H9 (cell line): ENCODE measurements around the gene RBM33. TPM values are rescaled to one million over a fixed set of nuclear protein-coding genes. Genes with fewer than 3 reads are reported as not detected.

Source experiments
- DNase-seq: peaks from one replicate; pipeline ENCODE4 v3.0.0-alpha.2; 2017
- H2AFZ ChIP-seq: one replicate; pipeline ENCODE4 v1.6.1; 2013; ENCODE audit warnings: mild to moderate bottlenecking, low read length, control low read depth, moderate library complexity
- H2AK5ac ChIP-seq: 2 replicates; pipeline ENCODE4 v1.6.1; 2013; ENCODE audit warnings: low read length, control low read depth, mixed read lengths; ENCODE audit not compliant: insufficient read length
- H2BK120ac ChIP-seq: one replicate; pipeline ENCODE4 v1.6.1; 2013; ENCODE audit warnings: low read depth, mild to moderate bottlenecking, low read length, control low read depth, inconsistent platforms; ENCODE audit not compliant: poor library complexity, severe bottlenecking
- H2BK12ac ChIP-seq: 2 replicates; pipeline ENCODE4 v1.6.1; 2013; ENCODE audit warnings: low read length, control low read depth, mixed read lengths, low read depth; ENCODE audit not compliant: insufficient read length
- H2BK15ac ChIP-seq: 2 replicates; pipeline ENCODE4 v1.6.1; 2013; ENCODE audit warnings: low read depth, low read length, control low read depth
- H2BK20ac ChIP-seq: one replicate; pipeline ENCODE4 v1.6.1; 2013; ENCODE audit warnings: low read depth, mild to moderate bottlenecking, low read length, control low read depth, inconsistent platforms; ENCODE audit not compliant: poor library complexity, severe bottlenecking
- H2BK5ac ChIP-seq: 2 replicates; pipeline ENCODE4 v1.6.1; 2013; ENCODE audit warnings: low read length, control low read depth, mixed read lengths; ENCODE audit not compliant: insufficient read length
- H3K14ac ChIP-seq: 2 replicates; pipeline ENCODE4 v1.6.1; 2013; ENCODE audit warnings: low read length, control low read depth; ENCODE audit not compliant: insufficient read depth
- H3K18ac ChIP-seq: 2 replicates; pipeline ENCODE4 v1.6.1; 2013; ENCODE audit warnings: low read depth, mild to moderate bottlenecking, mixed read lengths, low read length, control low read depth; ENCODE audit not compliant: insufficient read length
- H3K23ac ChIP-seq: 2 replicates; pipeline ENCODE4 v1.6.1; 2013; ENCODE audit warnings: low read length, control low read depth, mixed read lengths, low read depth; ENCODE audit not compliant: insufficient read length
- H3K23me2 ChIP-seq: 2 replicates; pipeline ENCODE4 v1.6.1; 2013; ENCODE audit warnings: low read depth, mild to moderate bottlenecking, mixed read lengths, low read length, control low read depth; ENCODE audit not compliant: insufficient read length, poor library complexity, severe bottlenecking
- H3K27ac ChIP-seq: 2 replicates; pipeline ENCODE4 v1.5.1; 2013; ENCODE audit warnings: low read length, control low read depth, mixed read lengths, low read depth; ENCODE audit not compliant: insufficient read length
- H3K27me3 ChIP-seq: 2 replicates; pipeline ENCODE4 v1.6.1; 2013; ENCODE audit warnings: low read length, control low read depth, inconsistent platforms; ENCODE audit not compliant: insufficient read depth
- H3K4ac ChIP-seq: 2 replicates; pipeline ENCODE4 v1.6.1; 2013; ENCODE audit warnings: low read depth, mild to moderate bottlenecking, control low read depth, inconsistent platforms, low read length, moderate library complexity
- H3K4me1 ChIP-seq: 2 replicates; pipeline ENCODE4 v1.6.1; 2013; ENCODE audit warnings: low read length, control low read depth, inconsistent platforms; ENCODE audit not compliant: insufficient read depth
- H3K4me2 ChIP-seq: 2 replicates; pipeline ENCODE4 v1.6.1; 2013; ENCODE audit warnings: low read length, control low read depth, mixed read lengths; ENCODE audit not compliant: insufficient read length, insufficient read depth
- H3K56ac ChIP-seq: 2 replicates; pipeline ENCODE4 v1.6.1; 2013; ENCODE audit warnings: low read depth, mild to moderate bottlenecking, mixed read lengths, low read length, control low read depth; ENCODE audit not compliant: insufficient read length
- H3K79me1 ChIP-seq: 2 replicates; pipeline ENCODE4 v1.6.1; 2013; ENCODE audit warnings: low read depth, mild to moderate bottlenecking, moderate library complexity, low read length, control low read depth, inconsistent platforms; ENCODE audit not compliant: insufficient read depth, poor library complexity, severe bottlenecking
- H3K79me2 ChIP-seq: 2 replicates; pipeline ENCODE4 v1.6.1; 2013; ENCODE audit warnings: low read length, control low read depth, inconsistent platforms; ENCODE audit not compliant: insufficient read depth
- H3K9ac ChIP-seq: 2 replicates; pipeline ENCODE4 v1.6.1; 2013; ENCODE audit warnings: low read length, control low read depth, mixed read lengths; ENCODE audit not compliant: insufficient read length; ENCODE audit errors: extremely low read depth
- H3K9me3 ChIP-seq: one replicate; pipeline ENCODE4 v1.6.1; 2013; ENCODE audit warnings: low read depth, low read length, inconsistent platforms; ENCODE audit not compliant: control insufficient read depth
- H3T11ph ChIP-seq: one replicate; pipeline ENCODE4 v1.6.1; 2013; ENCODE audit warnings: mild to moderate bottlenecking, low read length, control low read depth, inconsistent platforms
- H4K20me1 ChIP-seq: one replicate; pipeline ENCODE4 v1.6.1; 2013; ENCODE audit not compliant: control insufficient read depth, insufficient read length, insufficient read depth
- H4K5ac ChIP-seq: 2 replicates; pipeline ENCODE4 v1.6.1; 2013; ENCODE audit warnings: low read depth, mild to moderate bottlenecking, mixed read lengths, low read length, control low read depth; ENCODE audit not compliant: insufficient read length
- H4K8ac ChIP-seq: replicated peaks from 2 replicates; pipeline ENCODE4 v1.6.1; 2013; ENCODE audit warnings: low read length, control low read depth, mixed read lengths, low read depth; ENCODE audit not compliant: insufficient read length
- H4K91ac ChIP-seq: 2 replicates; pipeline ENCODE4 v1.6.1; 2013; ENCODE audit warnings: low read depth, mild to moderate bottlenecking, moderate library complexity, mixed read lengths, low read length, control low read depth; ENCODE audit not compliant: insufficient read length
- H3K27ac Mint-ChIP-seq, 3 experiments: 2 replicates in 2 of 3; 3 replicates in 1 of 3; pipeline ENCODE4 v1.8.0; 2020 to 2021; ENCODE audit warnings: mixed read lengths in 3 of 3, mild to moderate bottlenecking in 1 of 3, moderate library complexity in 1 of 3
- H3K27me3 Mint-ChIP-seq: 2 replicates; pipeline ENCODE4 v1.8.0; 2021; ENCODE audit warnings: low read depth, mild to moderate bottlenecking, moderate library complexity, mixed read lengths
- H3K36me3 Mint-ChIP-seq, 3 experiments: 2 replicates in 2 of 3; 3 replicates in 1 of 3; pipeline ENCODE4 v1.8.0; 2020 to 2021; ENCODE audit warnings: low read depth in 3 of 3, mixed read lengths in 3 of 3; ENCODE audit not compliant: insufficient read depth in 1 of 3
- H3K4me1 Mint-ChIP-seq, 2 experiments: 2 replicates each; pipeline ENCODE4 v1.8.0; 2020; ENCODE audit warnings: mixed read lengths in 2 of 2
- H3K4me3 Mint-ChIP-seq, 2 experiments: 2 replicates in 1 of 2; 3 replicates in 1 of 2; pipeline ENCODE4 v1.8.0; 2020 to 2021; ENCODE audit warnings: mild to moderate bottlenecking in 2 of 2, mixed read lengths in 2 of 2, moderate library complexity in 1 of 2
- H3K9me3 Mint-ChIP-seq, 2 experiments: 2 replicates in 1 of 2; 3 replicates in 1 of 2; pipeline ENCODE4 v1.8.0; 2020; ENCODE audit warnings: mild to moderate bottlenecking in 2 of 2, mixed read lengths in 2 of 2, moderate library complexity in 1 of 2
- WGBS: extraction: QIAGEN DNeasy Blood & Tissue Kit; methylation state at CpG from one replicate; pipeline ENCODE4 v1.1.7; 2013; ENCODE audit warnings: missing lambda C conversion rate, low lambda C conversion rate, mixed read lengths; ENCODE audit not compliant: insufficient read length; ENCODE audit errors: extremely low coverage; 5-methylcytosine and 5-hydroxymethylcytosine counted together
- total RNA-seq: library from RNA; stranded (reverse); gene quantifications from 2 replicates; pipeline ENCODE4 v1.2.1, GENCODE V29; 2021
- TF ChIP-seq, protein P1 (sequence below): fragments of 200-600 bp; sonication (generic); conservative IDR thresholded peaks from 3 replicates; pipeline ENCODE4 v1.8.0; 2021; ENCODE audit warnings: antibody characterized with exemption, mild to moderate bottlenecking

Gene RBM33
- total RNA-seq, 1 experiment from 2014 or later = 71.3 TPM

DNA sequence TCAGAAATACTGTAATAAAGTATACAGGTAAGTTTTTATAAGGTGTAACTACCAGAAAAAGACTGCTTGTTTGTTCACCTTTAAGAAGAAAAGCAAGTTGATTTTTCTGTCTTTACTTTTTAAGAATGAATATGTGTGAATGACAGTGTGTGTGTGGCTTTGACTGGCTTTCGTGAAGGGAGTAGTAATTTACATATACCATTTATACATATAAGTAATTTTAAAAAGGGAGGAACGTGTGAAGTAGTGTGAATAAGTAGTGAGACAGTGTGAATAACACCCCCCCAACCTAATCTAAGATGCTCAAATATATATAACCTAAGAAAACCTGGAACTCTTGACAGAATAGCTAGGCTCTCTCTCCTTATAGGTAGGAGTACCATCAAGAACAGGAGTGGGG, 33.2 kb downstream of the RBM33 start:
- no peak for DNase-seq
- no peak overlapping the region for H2AFZ ChIP-seq
- H2BK5ac ChIP-seq = no peak overlapping the region
- peaks cover 6% of the 10 kb centered on the region for H3K79me1 ChIP-seq
- H2BK20ac ChIP-seq = no peak overlapping the region
- no peaks in the 10 kb centered on the region for H3K27me3 ChIP-seq
- H4K20me1 ChIP-seq = no peaks in the 10 kb centered on the region
- no peak overlapping the region for H3K18ac ChIP-seq
- H3K23me2 ChIP-seq = no peaks in the 10 kb centered on the region
- H3K4me1 ChIP-seq = no peaks in the 10 kb centered on the region; the same call in 1 of the 2 replicates
- H3K79me2 ChIP-seq = no peaks in the 10 kb centered on the region; the same call in 1 of the 2 replicates
- no peak overlapping the region for H2BK120ac ChIP-seq
- Mint-ChIP-seq H3K27me3 (no peaks in the 10 kb centered on the region), H3K36me3 (peaks cover 10 to 38% (median 29%) of the 10 kb centered on the region in 3 experiments; a peak in 6 of 7 replicates), H3K9me3 (no peaks in the 10 kb centered on the region), H3K4me3 (no peak overlapping the region), H3K4me1 (peaks cover 16 to 22% of the 10 kb centered on the region in 2 experiments), H3K27ac (no peak overlapping the region)
- H3K14ac ChIP-seq = no peak overlapping the region
- H3K27ac ChIP-seq = no peak overlapping the region
- no peak overlapping the region for H3K56ac ChIP-seq
- H4K5ac ChIP-seq = no peak overlapping the region
- H3K23ac ChIP-seq = no peak overlapping the region
- TF ChIP-seq, protein P1, sequence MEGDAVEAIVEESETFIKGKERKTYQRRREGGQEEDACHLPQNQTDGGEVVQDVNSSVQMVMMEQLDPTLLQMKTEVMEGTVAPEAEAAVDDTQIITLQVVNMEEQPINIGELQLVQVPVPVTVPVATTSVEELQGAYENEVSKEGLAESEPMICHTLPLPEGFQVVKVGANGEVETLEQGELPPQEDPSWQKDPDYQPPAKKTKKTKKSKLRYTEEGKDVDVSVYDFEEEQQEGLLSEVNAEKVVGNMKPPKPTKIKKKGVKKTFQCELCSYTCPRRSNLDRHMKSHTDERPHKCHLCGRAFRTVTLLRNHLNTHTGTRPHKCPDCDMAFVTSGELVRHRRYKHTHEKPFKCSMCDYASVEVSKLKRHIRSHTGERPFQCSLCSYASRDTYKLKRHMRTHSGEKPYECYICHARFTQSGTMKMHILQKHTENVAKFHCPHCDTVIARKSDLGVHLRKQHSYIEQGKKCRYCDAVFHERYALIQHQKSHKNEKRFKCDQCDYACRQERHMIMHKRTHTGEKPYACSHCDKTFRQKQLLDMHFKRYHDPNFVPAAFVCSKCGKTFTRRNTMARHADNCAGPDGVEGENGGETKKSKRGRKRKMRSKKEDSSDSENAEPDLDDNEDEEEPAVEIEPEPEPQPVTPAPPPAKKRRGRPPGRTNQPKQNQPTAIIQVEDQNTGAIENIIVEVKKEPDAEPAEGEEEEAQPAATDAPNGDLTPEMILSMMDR = no peak
- H3K9ac ChIP-seq = no peak overlapping the region
- H3K4ac ChIP-seq = no peak overlapping the region
- H2BK15ac ChIP-seq = no peak overlapping the region
- no CpG with 5 or more reads among the region's 2 CpGs for WGBS
- no peak overlapping the region for H2AK5ac ChIP-seq
- H3K9me3 ChIP-seq = no peaks in the 10 kb centered on the region
- H4K8ac ChIP-seq = no peak overlapping the region
- H3K4me2 ChIP-seq = no peak overlapping the region
- no peak overlapping the region for H4K91ac ChIP-seq
- H2BK12ac ChIP-seq = no peak overlapping the region
- H3T11ph ChIP-seq = no peak overlapping the region
